Panc1 (cell line): ENCODE data around the gene CALD1. TPM values are rescaled to one million over a fixed set of nuclear protein-coding genes. Genes with fewer than 3 reads are reported as not detected.

ENCODE experiments used
- ATAC-seq: fragments of 200-7000 bp; cut with Tn5 transposase; 2 replicates; pipeline ENCODE4 v1.9.1; 2020; ENCODE audit warnings: mild to moderate bottlenecking, moderate library complexity
- BruUV-seq: library from RNA; stranded (reverse); fragments of 400-500 nt; replicated peaks from 2 replicates; lab custom pipeline; 2021; lab: Mats Ljungman, UMichigan
- CTCF ChIA-PET: fragments of 300-600 bp; sonication (Branson Sonifier 250); formaldehyde crosslinking; loops from one replicate; lab custom pipeline; 2022; ENCODE audit warnings: antibody characterized with exemption; lab: Charles Lee
- POLR2A ChIA-PET: fragments of 300-600 bp; sonication (Branson Sonifier 250); formaldehyde crosslinking; loops from one replicate; lab custom pipeline; 2022; ENCODE audit warnings: antibody characterized with exemption; lab: Charles Lee
- DNase-seq: peaks from one replicate; pipeline ENCODE4 v3.0.0-alpha.2; 2010; ENCODE audit warnings: low read depth, low spot score
- H3K27ac ChIP-seq: 2 replicates; pipeline ENCODE4 v1.5.1; 2011; ENCODE audit warnings: mild to moderate bottlenecking, low read length, inconsistent platforms
- H3K27me3 ChIP-seq: fragments of 200-500 bp; sonication (Bioruptor generic); 2 replicates; pipeline ENCODE4 v1.6.0; 2014; ENCODE audit warnings: low read length, inconsistent platforms; ENCODE audit not compliant: control insufficient read depth, insufficient read depth
- H3K36me3 ChIP-seq: fragments of 200-500 bp; sonication (Bioruptor generic); 2 replicates; pipeline ENCODE4 v1.5.1; 2014; ENCODE audit warnings: inconsistent platforms, mild to moderate bottlenecking, low read length, moderate library complexity; ENCODE audit not compliant: control insufficient read depth, insufficient read depth
- H3K4me1 ChIP-seq: 2 replicates; pipeline ENCODE4 v1.5.1; 2011; ENCODE audit warnings: inconsistent platforms, mild to moderate bottlenecking, low read length, moderate library complexity; ENCODE audit not compliant: control insufficient read depth, insufficient read depth
- H3K4me3 ChIP-seq, 2 experiments: 2 replicates each; pipeline ENCODE4 v1.5.1; 2011 to 2012; ENCODE audit warnings: low read depth in 2 of 2, low read length in 2 of 2, mild to moderate bottlenecking in 2 of 2, inconsistent platforms in 1 of 2, moderate library complexity in 1 of 2
- H3K9me3 ChIP-seq: fragments of 200-500 bp; sonication (Bioruptor generic); 2 replicates; pipeline ENCODE4 v1.5.1; 2014; ENCODE audit warnings: low read depth, mild to moderate bottlenecking, inconsistent platforms, low read length, moderate library complexity; ENCODE audit not compliant: control insufficient read depth, insufficient read depth
- POLR2AphosphoS5 ChIP-seq: IDR thresholded peaks from 2 replicates; pipeline ENCODE4 v1.6.1; 2012; ENCODE audit warnings: mild to moderate bottlenecking, low read depth, low read length, moderate library complexity
- REST ChIP-seq, 2 experiments: IDR thresholded peaks; 2 replicates each; pipeline ENCODE4 v1.6.1; 2011 to 2012; ENCODE audit warnings: low read depth in 2 of 2, control low read depth in 1 of 2, low read length in 1 of 2, mild to moderate bottlenecking in 1 of 2, moderate library complexity in 1 of 2; ENCODE audit not compliant: insufficient read depth in 1 of 2
- SIN3A ChIP-seq: IDR thresholded peaks from 2 replicates; pipeline ENCODE4 v1.6.1; 2012; ENCODE audit warnings: low read depth, mild to moderate bottlenecking, low read length, moderate library complexity, borderline replicate concordance; ENCODE audit not compliant: insufficient read depth
- TCF7L2 ChIP-seq: IDR thresholded peaks from 2 replicates; pipeline ENCODE4 v1.6.1; 2011; ENCODE audit warnings: mild to moderate bottlenecking, low read depth, low read length, inconsistent platforms
- in situ Hi-C: cut with HindIII; loops from 2 replicates; pipeline ENCODE4 v1.10.0; 2016; ENCODE audit warnings: low sequenced_read_pairs, low pct_unique_long_range_greater_than_20kb
- intact Hi-C: fragments of 100-400 bp; cut with micrococcal nuclease; formaldehyde crosslinking; loops from one replicate; pipeline ENCODE4 v1.10.0; 2022; ENCODE audit not compliant: unreplicated experiment
- total RNA-seq: library from RNA; stranded (reverse); gene quantifications from one replicate; pipeline ENCODE4 v1.2.1, GENCODE V29; 2021; ENCODE audit not compliant: unreplicated experiment
- TF ChIP-seq, protein P1 (sequence below): fragments of 450-650 bp; IDR thresholded peaks from 2 replicates; pipeline ENCODE4 v1.5.1; 2017; ENCODE audit warnings: mild to moderate bottlenecking

CALD1 gene
- total RNA-seq, 1 experiment from 2014 or later: 9.2 TPM

GRCh38 chr7:134770676-134771075, 8.8 kb upstream of the CALD1 start:
- BruUV-seq: no TSS peak
- POLR2A ChIA-PET: no interaction called here

GRCh38 chr7:134771111-134771510, 8.3 kb upstream of the CALD1 start:
- no peaks in the 10 kb centered on the region for H3K27me3 ChIP-seq
- DNase-seq: no peak
- intact Hi-C loops: no loop called here
- no peaks in the 10 kb centered on the region for H3K9me3 ChIP-seq
- H3K27ac ChIP-seq: no peak overlapping the region
- BruUV-seq: no TSS peak
- ChIA-PET POLR2A (no interaction called here), CTCF (no interaction called here)
- no peaks in the 10 kb centered on the region for H3K4me1 ChIP-seq
- H3K36me3 ChIP-seq: no peaks in the 10 kb centered on the region
- TF ChIP-seq TCF7L2: no peak
- TF ChIP-seq REST (IDR thresholded peaks at IDR 0.05; ENCODE audit: insufficient read depth in 1 of 2, low read depth in 2 of 2, low read length in 1 of 2): no peak
- TF ChIP-seq POLR2AphosphoS5: no peak
- TF ChIP-seq, protein P1, sequence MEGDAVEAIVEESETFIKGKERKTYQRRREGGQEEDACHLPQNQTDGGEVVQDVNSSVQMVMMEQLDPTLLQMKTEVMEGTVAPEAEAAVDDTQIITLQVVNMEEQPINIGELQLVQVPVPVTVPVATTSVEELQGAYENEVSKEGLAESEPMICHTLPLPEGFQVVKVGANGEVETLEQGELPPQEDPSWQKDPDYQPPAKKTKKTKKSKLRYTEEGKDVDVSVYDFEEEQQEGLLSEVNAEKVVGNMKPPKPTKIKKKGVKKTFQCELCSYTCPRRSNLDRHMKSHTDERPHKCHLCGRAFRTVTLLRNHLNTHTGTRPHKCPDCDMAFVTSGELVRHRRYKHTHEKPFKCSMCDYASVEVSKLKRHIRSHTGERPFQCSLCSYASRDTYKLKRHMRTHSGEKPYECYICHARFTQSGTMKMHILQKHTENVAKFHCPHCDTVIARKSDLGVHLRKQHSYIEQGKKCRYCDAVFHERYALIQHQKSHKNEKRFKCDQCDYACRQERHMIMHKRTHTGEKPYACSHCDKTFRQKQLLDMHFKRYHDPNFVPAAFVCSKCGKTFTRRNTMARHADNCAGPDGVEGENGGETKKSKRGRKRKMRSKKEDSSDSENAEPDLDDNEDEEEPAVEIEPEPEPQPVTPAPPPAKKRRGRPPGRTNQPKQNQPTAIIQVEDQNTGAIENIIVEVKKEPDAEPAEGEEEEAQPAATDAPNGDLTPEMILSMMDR: no peak
- no peak for TF ChIP-seq SIN3A
- ATAC-seq: no peak
- in situ Hi-C loops: no loop called here
- H3K4me3 ChIP-seq: no peak overlapping the region

More at GRCh38 chr7:134770676-134771075, 8.8 kb upstream of the CALD1 start:
- H3K4me3 ChIP-seq: no peak overlapping the region
- ATAC-seq: no peak
- no peaks in the 10 kb centered on the region for H3K9me3 ChIP-seq
- H3K4me1 ChIP-seq: no peaks in the 10 kb centered on the region
- no peaks in the 10 kb centered on the region for H3K27me3 ChIP-seq
- no peak for DNase-seq
- no peak overlapping the region for H3K27ac ChIP-seq
- H3K36me3 ChIP-seq: no peaks in the 10 kb centered on the region
- CTCF ChIA-PET: no interaction called here
- intact Hi-C loops: no loop called here
- in situ Hi-C loops: no loop called here
- TF ChIP-seq, protein P1: no peak
- TF ChIP-seq SIN3A (no peak), TCF7L2 (no peak), REST (IDR thresholded peaks at IDR 0.05; ENCODE audit: insufficient read depth in 1 of 2, low read depth in 2 of 2, low read length in 1 of 2) (no peak)
